Activated CD8-positive, alpha-beta memory T cell treated with anti-CD3 and anti-CD28 coated beads, Interleukin-2, amount 50 U/mL, for 48 hours (primary cell): ENCODE results near the gene HYAL3.
A peak's percentile ranks its signal among the peaks of the same experiment; 100 is the strongest.
"Not testable (repeated sequence)": the region's sequence is repeated elsewhere in the genome, so short reads cannot be mapped to it uniquely, and the experiment has no call there.

Experiments
- DNase-seq: peaks from one replicate; pipeline ENCODE4 v3.0.0-alpha.2; 2020

Gene HYAL3

DNA sequence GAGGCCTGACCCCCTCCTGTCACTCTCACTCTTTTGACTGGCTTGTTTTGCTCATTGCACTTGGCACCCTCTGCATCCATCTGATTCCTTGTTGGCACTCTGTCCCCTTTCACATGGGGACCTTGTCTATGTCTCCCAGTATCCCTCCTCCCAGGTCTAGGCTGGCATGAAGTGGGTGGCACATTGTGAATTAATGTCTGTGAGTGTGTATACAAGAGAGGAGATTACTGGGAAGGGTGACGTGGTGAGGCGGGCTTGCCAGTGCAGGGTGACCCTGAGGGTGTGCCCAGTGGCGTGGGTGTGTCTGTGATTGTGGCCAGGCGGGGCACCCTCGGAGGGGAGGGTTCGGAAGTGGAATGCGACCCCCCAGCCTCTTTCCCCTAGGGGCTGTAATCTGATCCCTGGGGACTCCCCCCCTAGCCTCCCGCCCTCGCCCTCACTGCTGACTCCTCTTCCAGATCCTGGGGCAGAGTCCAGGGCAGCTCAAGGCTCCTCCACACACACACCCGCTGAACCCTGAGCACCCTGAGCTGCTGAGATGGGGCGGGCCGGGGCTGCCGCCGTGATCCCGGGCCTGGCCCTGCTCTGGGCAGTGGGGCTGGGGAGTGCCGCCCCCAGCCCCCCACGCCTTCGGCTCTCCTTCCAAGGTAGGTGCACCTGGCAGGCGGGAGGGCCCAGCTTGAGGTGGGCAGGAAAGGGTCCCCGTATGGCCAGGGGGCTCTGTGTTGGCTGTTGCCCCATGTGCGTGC is 30.3 kb downstream of the HYAL3 start, which contains the start of gene SEMA3B:
Gene SEMA3B (plus strand): TSS at position 445 of the 749 bp plus-strand sequence. CDS start 94 bp downstream, at position 539.
- DNase-seq: no peak

DNA sequence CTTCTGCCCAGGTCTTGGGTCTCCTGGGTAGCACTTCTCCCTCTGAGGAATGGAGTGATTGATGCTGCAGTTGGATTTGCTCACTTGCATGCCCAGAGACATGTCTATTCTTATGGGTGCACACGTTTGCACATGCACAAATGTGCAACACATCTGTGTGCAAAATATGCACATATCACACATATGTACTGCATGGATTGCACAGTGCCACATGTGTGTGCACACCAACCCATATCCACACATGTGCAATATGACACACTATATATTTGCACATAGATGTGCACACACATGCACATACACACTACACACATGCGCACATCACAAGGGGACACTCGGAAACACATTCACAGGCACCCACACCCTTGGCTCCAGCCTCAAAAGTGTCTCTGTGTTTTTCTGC is 30.9 kb downstream of the HYAL3 start:
- no peak for DNase-seq

- DNase-seq: no peak
Measured at GRCh38 chr3:50267280-50267913, 31.8 kb downstream of the HYAL3 start.

GRCh38 chr3:50266836-50267235 is 32.4 kb downstream of the HYAL3 start:
- no peak for DNase-seq

GRCh38 chr3:50266017-50266416 is 33.2 kb downstream of the HYAL3 start:
- no peak for DNase-seq

GRCh38 chr3:50265571-50265970 is 33.6 kb downstream of the HYAL3 start:
- DNase-seq: no peak

- no peak for DNase-seq
Measured at GRCh38 chr3:50264964-50265485, 34.2 kb downstream of the HYAL3 start.

DNA sequence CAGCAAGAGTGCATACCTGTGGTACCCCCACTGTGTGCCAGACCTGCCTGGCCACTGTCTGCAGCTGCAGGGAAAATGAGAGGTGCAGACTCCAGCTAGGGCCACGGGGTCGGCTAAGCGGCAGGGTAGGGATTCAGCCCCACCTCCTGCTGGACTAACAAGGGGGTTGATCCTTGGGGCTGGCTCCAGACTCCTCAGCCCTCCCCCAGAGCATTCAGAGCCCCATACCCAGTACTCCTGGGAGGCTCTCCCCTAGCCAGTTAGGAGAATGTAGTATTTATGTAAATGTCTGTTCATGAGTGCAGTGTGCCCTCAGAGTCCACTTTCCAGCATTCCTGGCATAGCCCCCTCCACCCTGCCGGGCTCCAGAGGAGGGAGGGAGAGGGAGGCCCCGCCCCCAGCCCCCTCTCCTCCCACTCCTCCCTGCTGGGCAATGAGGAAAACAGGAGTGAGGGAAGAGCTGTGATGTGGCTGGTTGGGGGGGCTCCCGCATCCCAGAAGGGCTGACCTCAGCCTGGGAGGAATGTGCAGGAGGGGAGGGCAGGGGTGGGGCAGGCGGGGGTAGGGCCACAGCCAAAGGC is 34.7 kb downstream of the HYAL3 start:
- DNase-seq: no peak

- no peak for DNase-seq
Measured at GRCh38 chr3:50263478-50264382, 35.5 kb downstream of the HYAL3 start.

- DNase-seq: no peak
Measured at GRCh38 chr3:50262778-50263177, 36.4 kb downstream of the HYAL3 start.

GRCh38 chr3:50262200-50262599 is 37.0 kb downstream of the HYAL3 start:
- not testable (repeated sequence) for DNase-seq

DNA sequence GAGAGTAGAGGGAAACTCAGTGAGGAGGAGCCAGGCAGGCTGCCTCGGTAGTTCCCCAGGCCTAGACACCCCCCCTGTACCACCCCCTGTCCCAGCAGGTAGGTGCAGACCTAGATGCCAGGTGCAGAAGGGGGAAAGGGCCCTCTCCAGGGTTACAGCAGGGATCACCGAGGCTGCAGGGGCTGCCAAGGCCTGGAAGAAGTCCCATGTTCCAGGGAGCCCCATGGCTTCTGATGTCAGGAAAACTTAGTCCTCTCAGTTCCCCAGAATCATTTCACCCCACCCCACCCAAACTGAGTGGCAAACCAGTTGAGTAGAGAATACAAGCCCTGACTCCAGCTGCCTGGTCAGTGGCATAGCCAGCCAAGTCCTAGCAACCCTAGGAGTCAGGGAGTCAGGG is 37.7 kb downstream of the HYAL3 start:
- no peak for DNase-seq

- DNase-seq: no peak
Measured at GRCh38 chr3:50260942-50261441, 38.2 kb downstream of the HYAL3 start.

- peak; percentile 97 for DNase-seq
Measured at GRCh38 chr3:50260027-50260941, 38.9 kb downstream of the HYAL3 start.

DNA sequence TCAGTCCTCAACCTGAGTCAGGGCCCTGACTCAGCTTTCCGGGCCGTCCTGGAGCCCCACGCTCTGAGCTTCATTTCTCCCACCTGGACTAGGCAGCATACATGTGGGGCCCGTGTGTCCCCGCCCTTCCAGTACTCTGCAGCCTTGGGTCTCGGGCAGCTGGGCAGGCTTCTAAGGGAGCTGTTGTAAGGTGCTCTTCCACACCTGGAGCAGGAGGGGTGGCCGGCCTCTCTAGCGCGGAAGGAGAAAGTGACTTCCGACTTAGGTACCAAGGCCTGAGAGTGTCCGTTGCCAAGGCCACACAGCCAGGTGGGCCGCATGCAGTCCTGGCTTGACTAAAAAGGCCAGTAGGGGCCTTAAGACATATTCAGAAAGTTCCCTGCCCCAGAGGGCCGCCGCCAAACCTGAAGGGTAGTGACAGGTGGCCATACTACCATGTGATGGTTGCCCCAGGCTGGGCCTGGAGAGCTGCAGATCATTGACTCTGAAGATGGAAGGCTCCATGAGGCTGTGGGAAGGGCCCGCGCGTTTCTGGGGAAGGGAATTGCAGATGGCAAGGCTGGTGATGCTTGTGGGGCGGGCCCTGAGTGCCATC is 39.7 kb downstream of the HYAL3 start:
- no peak for DNase-seq

- no peak for DNase-seq
Measured at GRCh38 chr3:50258979-50259378, 40.2 kb downstream of the HYAL3 start.

DNA sequence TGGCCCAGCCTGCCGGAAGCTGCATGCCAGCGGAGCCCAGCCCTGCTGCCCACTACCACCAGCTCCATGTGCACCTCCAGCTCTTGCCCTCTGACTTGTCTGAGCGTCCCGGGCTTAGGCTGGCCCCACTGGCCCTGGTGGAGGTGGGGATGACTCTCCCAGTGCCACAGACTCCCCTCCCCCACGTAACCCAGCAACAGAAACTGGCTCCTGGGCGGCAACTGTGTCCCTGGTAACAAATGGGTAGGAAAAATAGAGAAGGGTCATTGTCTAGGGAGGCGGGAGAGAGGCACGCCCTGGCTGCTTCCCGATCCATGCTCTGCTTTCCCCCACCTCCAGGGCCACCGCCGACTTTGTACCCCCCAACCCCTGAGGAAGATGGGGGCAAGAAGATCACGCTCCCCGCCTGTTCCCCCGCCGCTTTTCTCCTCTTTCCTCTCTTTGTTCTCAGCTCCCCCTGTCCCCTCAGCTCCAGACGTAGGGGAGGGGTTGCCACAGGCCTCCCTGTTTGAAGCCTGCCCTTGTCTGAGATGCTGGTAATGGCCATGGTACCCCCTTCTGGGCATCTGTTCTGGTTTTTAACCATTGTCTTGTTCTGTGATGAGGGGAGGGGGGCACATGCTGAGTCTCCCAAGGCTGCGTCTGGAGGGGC is 41.0 kb downstream of the HYAL3 start:
- no peak for DNase-seq

DNA sequence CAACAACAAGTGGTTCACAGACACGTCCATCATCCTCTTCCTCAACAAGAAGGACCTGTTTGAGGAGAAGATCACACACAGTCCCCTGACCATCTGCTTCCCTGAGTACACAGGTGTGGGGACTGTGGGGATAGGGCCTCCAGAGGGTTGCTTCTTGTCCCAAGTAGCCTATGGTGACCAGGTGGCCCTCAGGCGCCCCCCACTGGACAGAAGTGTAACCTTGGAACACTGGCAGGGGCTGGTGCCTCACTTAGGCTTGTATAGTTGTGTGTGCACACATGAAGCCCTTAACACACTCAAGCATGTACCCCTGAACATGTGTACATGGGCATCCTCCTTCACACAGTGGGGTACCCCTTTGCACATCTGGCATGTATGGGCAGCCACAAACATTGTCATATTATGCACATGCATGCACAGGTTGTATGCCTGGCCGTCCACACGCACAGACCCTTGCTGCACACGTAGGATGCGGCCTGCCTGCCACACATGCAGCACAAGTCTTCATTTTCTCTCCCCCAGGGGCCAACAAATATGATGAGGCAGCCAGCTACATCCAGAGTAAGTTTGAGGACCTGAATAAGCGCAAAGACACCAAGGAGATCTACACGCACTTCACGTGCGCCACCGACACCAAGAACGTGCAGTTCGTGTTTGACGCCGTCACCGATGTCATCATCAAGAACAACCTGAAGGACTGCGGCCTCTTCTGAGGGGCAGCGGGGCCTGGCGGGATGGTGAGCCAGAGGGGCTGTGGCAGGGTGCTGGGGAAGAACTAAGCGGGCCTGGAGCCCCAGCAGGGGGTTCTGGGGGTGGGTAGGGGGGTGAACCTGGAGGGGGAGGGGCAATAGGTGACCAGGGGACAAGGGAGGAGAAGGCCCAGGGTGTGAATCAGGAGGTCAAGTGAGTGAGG is 42.0 kb downstream of the HYAL3 start:
- DNase-seq: peak; percentile 78

GRCh38 chr3:50255251-50255615 is 44.0 kb downstream of the HYAL3 start:
- no peak for DNase-seq
